ENCODE results near the gene GORAB. TPM values are rescaled to one million over a fixed set of nuclear protein-coding genes. Genes with fewer than 3 reads are reported as not detected.

GORAB gene
- total and polyA plus RNA-seq, 9 donors = 9.1 to 24.0 (median 12.0) TPM

GRCh38 chr1:170535418-170535817 is 3.5 kb downstream of the GORAB start:
- no peak for DNase-seq
- no peaks in the 10 kb centered on the region for H3K36me3 ChIP-seq
- H3K4me3 ChIP-seq = no peak overlapping the region
- peaks cover 5% of the 10 kb centered on the region for H3K4me1 ChIP-seq (ENCODE audit: insufficient read depth)
- intact Hi-C loops (cut with DNase I) = no loop called here
- no peaks in the 10 kb centered on the region for H3K9me3 ChIP-seq
- H3K27ac ChIP-seq = no peak overlapping the region
- WGBS, 3 donors = 21 to 44% (median 30%) methylated on average over 2 of the region's 2 CpGs
- H3K27me3 ChIP-seq = no peaks in the 10 kb centered on the region
- no peak for TF ChIP-seq POLR2A (IDR thresholded peaks at IDR 0.05)
- TF ChIP-seq, protein P1, sequence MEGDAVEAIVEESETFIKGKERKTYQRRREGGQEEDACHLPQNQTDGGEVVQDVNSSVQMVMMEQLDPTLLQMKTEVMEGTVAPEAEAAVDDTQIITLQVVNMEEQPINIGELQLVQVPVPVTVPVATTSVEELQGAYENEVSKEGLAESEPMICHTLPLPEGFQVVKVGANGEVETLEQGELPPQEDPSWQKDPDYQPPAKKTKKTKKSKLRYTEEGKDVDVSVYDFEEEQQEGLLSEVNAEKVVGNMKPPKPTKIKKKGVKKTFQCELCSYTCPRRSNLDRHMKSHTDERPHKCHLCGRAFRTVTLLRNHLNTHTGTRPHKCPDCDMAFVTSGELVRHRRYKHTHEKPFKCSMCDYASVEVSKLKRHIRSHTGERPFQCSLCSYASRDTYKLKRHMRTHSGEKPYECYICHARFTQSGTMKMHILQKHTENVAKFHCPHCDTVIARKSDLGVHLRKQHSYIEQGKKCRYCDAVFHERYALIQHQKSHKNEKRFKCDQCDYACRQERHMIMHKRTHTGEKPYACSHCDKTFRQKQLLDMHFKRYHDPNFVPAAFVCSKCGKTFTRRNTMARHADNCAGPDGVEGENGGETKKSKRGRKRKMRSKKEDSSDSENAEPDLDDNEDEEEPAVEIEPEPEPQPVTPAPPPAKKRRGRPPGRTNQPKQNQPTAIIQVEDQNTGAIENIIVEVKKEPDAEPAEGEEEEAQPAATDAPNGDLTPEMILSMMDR (IDR thresholded peaks at IDR 0.05) = no peak
- TF ChIP-seq EP300 (IDR thresholded peaks at IDR 0.05) = no peak

DNA sequence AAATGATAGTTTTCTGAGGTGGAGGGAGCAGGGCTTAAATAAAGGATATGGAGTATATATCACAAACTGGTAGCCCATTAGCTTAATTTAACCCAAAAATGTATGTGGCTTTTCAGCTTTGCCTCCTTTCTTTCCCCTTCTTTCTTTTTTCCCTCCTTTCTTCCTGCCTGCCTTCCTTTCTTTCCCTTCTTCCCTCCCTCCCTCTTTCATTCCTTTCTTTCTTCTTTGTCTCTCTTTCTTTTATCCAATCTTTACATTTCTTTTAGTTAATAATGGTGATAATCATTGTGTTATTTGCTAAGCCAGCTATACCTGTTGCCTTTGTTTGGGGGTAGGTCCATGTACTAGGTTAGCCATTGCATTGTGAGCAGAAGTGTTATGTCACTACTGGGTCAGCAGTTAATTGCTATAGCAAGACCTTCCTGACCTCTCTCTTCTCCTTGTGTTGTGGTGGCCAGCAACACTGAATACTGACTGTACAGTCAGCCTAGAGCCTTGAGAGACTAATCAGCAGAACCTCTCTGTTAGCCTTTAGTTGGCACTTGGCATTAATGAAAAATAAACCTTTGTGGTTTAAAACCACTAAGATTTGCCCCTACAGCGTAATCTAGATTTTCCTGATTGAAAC is 5.1 kb downstream of the GORAB start:
- H3K27ac ChIP-seq = no peak overlapping the region
- no peaks in the 10 kb centered on the region for H3K9me3 ChIP-seq
- no peak for DNase-seq
- no peak overlapping the region for H3K4me3 ChIP-seq
- H3K4me1 ChIP-seq (ENCODE audit: insufficient read depth) = peaks cover 5% of the 10 kb centered on the region
- no peaks in the 10 kb centered on the region for H3K36me3 ChIP-seq
- TF ChIP-seq EP300 (IDR thresholded peaks at IDR 0.05) = no peak
- TF ChIP-seq POLR2A (IDR thresholded peaks at IDR 0.05) = no peak
- intact Hi-C loops (cut with DNase I) = no loop called here
- H3K27me3 ChIP-seq = no peaks in the 10 kb centered on the region
- 96 to 99% (median 98%) methylated on average over 1 of the region's 1 CpG for WGBS, 3 donors

DNA sequence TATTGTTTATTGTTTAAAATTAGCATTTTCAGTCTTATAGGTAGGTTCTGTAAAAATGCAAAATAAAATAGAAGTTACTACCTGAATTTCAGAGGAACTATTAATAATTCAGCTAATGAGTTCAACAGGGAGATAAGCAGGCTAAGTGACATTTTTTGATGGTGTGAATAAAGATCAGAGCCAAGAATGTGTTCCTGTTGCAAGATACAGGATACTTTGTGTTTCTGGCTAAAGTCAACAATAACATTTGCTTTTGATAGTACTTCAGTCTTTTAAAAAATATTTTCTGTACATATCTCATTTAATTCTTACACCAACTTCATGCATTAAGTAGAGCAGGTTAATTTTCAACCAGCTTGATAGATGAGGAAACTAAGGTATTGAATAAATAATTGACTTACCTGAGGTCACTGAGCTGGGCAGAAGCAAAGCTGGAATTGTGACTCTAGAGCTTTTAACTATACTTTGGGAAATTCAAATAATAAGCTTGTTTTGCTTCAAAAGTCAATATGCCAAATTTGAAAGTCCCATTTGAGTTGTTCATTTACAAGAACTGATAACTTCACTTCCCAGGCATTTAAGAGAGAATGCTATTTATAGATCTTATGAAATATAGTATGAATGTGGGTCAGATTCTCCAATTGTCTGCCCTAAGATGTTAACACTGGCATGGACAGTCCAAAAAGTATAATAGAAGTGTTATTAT is 6.0 kb downstream of the GORAB start:
- intact Hi-C loops (cut with DNase I) = no loop called here
- TF ChIP-seq POLR2A (IDR thresholded peaks at IDR 0.05) (no peak), EP300 (IDR thresholded peaks at IDR 0.05) (no peak)
- TF ChIP-seq, protein P1 (IDR thresholded peaks at IDR 0.05) = no peak
- H3K27me3 ChIP-seq = no peaks in the 10 kb centered on the region
- no peaks in the 10 kb centered on the region for H3K36me3 ChIP-seq
- no peak overlapping the region for H3K27ac ChIP-seq
- no peak overlapping the region for H3K4me3 ChIP-seq
- H3K4me1 ChIP-seq (ENCODE audit: insufficient read depth) = peaks cover 5% of the 10 kb centered on the region
- DNase-seq = no peak
- H3K9me3 ChIP-seq = no peaks in the 10 kb centered on the region

DNA sequence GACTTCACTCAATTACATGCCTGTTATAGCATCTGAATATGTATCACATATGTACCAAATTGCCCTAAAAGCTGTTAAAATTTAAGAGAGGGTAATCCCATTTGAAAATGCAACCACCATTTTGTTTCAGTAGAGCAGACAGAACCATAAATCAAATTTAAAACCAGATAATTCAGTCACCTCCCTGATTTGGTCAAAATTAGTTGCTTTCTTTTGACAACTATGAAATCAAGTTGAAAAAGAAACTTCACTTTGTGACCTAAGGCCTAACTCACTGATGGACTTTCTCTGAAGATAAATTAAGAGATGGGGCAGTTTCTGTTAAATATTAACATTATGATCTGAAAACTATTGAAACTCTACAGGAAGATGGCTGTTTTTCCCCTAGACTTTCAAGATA is 6.7 kb downstream of the GORAB start:
- H3K4me1 ChIP-seq (ENCODE audit: insufficient read depth) = peaks cover 2% of the 10 kb centered on the region
- no peak overlapping the region for H3K27ac ChIP-seq
- H3K36me3 ChIP-seq = no peaks in the 10 kb centered on the region
- no peak overlapping the region for H3K4me3 ChIP-seq
- TF ChIP-seq POLR2A (IDR thresholded peaks at IDR 0.05) = no peak
- TF ChIP-seq EP300 (IDR thresholded peaks at IDR 0.05) = no peak
- no peaks in the 10 kb centered on the region for H3K27me3 ChIP-seq
- H3K9me3 ChIP-seq = no peaks in the 10 kb centered on the region
- intact Hi-C loops (cut with DNase I) = no loop called here
- DNase-seq = no peak

DNA sequence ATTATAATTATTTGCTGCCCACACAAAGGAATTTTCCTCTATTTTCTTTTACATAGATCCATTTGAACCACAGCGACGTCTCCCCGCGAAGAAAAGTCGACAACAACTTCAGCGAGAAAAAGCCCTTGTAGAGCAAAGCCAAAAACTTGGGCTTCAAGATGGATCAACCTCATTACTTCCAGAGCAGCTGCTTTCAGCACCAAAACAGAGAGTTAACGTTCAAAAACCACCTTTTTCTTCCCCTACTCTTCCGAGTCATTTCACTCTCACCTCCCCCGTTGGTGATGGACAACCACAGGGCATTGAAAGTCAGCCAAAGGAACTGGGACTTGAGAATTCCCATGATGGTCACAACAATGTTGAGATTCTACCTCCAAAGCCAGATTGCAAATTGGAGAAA is 7.2 kb downstream of the GORAB start:
- Histone ChIP-seq H3K36me3 (no peaks in the 10 kb centered on the region), H3K27me3 (no peaks in the 10 kb centered on the region), H3K9me3 (no peaks in the 10 kb centered on the region), H3K4me1 (ENCODE audit: insufficient read depth) (peaks cover 2% of the 10 kb centered on the region), H3K4me3 (no peak overlapping the region), H3K27ac (no peak overlapping the region)
- intact Hi-C loops (cut with DNase I) = no loop called here
- no peak for DNase-seq
- 95 to 96% (median 95%) methylated on average over 9 of the region's 9 CpGs for whole genome bisulfite sequencing, 3 donors
- TF ChIP-seq EP300 (IDR thresholded peaks at IDR 0.05) (no peak), POLR2A (IDR thresholded peaks at IDR 0.05) (no peak)
- TF ChIP-seq, protein P1 (IDR thresholded peaks at IDR 0.05) = no peak
